Measurements from ENCODE around the gene MGA.

- no peak for TF ChIP-seq POLR2A (IDR thresholded peaks at IDR 0.05)
- no peak for TF ChIP-seq CTCF (IDR thresholded peaks at IDR 0.05)
Measured at GRCh38 chr15:41622901-41623300, 37.3 kb upstream of the MGA start.
